ENCODE results near the gene ADAMTS2.

The ADAMTS2 gene

GRCh38 chr5:179343021-179343718 is 2.1 kb downstream of the ADAMTS2 start:
- no peak for DNase-seq

DNA sequence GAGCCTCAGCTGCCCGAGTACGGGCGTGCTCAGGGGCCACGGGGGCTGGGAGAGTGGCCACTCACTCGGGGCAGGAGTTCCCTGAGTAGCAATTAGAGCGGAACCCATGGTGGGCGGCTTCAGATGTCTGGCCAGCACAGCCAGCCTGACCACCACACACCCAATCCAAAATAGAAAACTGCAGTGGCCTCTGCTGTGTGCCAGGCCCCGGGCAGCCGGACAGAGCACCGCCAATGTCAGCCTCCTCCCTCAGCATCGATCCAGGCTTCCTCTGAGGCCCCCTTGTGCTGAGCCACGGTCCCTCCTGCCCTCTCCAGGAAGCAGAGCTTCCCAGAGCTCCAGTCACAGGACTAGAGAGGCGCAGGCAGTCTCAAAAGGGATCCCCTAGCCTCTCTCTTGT is 2.7 kb downstream of the ADAMTS2 start:
- DNase-seq: no peak

DNA sequence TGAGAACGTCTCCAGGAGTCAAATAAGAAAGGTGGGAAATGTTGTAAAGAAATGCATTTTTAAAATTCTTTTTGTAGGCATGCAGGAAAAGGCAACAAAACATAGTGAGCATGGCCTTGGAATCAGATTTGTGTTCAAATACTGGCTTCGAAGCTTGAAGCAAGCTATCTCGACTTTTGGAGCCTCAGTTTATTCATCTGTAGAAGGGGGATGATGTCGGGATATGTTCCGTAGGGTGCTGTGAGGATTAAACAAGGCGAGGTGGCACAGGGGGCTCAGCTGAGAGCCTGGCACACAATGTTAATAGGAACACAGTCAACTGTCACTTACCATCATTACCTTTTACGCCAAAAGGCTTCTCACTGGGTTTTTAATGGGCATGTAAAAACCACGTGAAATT is 4.8 kb downstream of the ADAMTS2 start:
- DNase-seq: no peak

DNA sequence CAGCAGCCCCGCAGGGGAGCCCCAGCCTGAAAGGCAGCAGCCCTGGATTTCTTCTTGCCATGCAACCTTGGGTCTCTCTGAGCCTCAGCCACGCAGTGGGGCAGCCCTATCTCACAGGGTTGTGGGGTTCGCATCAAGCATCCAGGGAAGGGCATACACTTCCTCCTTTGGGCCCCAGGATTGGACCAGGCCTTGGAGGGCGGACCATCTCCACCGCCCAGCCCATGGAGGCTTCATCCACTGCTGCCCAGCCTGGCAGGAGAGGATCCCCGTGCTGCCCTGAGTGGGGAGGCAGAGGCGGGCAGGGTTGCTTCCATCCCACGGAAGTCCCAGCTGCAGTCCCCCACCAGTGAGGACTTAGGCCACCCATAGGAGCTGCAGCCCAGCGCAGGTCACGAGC is 5.3 kb downstream of the ADAMTS2 start:
- DNase-seq: no peak

DNA sequence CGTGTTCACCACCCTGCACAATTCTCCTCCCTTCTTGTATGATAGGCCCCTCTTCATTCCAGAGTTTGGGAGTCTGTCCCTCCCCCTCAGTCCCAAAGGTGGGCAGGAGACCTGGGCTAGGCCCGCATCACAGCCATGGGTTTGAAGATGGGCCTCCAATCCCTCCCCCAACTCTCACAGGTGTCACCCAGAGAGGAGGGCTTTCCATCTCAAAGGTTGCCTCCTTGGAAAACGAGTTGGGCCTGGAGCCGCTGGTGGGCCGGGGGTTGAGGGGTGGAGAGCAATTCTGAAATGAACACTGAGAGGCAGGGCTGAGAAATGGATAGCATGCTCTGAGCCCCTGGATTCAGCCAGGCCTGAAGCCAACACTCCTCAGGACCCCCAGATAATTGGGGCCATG is 6.2 kb downstream of the ADAMTS2 start:
- no peak for DNase-seq

GRCh38 chr5:179337796-179338676 is 7.2 kb downstream of the ADAMTS2 start:
- no peak for DNase-seq

GRCh38 chr5:179336871-179337795 is 8.1 kb downstream of the ADAMTS2 start:
- DNase-seq: no peak

- DNase-seq: no peak
Observed at GRCh38 chr5:179336126-179336870, 9.0 kb downstream of the ADAMTS2 start.

DNA sequence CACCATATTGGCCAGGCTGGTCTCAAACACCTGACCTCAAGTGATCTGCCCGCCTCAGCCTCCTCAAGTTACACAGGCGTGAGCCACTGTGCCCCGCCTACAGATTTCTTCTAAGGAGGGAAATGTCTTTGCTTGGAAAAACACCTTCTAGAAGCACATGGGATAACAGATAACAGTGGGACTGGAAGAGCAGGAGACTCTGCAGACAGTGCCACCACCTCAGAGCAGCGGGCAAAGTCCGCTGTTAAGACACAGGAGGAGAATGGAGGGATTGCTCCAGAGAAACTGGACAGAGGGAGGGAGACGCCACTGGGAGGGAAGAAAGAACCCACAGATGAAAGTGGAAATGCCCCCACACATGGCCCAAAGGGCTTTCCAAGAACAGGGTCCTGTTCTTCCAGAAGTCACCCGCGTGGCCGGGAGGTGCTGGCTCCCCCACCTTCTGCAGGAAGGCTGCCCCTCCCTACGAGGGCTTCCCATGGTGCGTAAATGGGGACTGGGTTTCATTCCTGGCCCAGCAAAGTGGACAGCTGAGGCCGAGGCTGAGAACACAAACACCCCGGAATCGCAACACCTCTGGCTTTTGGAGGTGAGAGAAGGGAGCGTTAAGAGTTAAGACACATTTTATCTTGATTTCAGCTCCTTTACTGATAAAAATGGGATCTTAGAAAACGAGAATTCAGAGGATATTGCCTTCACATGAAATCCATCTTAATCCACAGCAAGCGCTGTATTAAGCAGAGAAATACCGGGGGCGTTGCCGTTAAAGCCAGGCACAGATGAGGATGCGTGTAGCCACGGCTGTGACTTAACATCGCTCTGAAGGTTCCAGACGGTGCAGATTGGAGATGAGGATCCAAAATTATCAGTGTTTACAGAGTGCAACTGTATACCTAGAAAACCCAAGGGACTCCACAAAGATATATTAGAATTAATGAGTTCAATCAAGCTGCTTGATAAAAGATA is 11.2 kb downstream of the ADAMTS2 start:
- no peak for DNase-seq

GRCh38 chr5:179332741-179333290 is 12.4 kb downstream of the ADAMTS2 start:
- no peak for DNase-seq

DNA sequence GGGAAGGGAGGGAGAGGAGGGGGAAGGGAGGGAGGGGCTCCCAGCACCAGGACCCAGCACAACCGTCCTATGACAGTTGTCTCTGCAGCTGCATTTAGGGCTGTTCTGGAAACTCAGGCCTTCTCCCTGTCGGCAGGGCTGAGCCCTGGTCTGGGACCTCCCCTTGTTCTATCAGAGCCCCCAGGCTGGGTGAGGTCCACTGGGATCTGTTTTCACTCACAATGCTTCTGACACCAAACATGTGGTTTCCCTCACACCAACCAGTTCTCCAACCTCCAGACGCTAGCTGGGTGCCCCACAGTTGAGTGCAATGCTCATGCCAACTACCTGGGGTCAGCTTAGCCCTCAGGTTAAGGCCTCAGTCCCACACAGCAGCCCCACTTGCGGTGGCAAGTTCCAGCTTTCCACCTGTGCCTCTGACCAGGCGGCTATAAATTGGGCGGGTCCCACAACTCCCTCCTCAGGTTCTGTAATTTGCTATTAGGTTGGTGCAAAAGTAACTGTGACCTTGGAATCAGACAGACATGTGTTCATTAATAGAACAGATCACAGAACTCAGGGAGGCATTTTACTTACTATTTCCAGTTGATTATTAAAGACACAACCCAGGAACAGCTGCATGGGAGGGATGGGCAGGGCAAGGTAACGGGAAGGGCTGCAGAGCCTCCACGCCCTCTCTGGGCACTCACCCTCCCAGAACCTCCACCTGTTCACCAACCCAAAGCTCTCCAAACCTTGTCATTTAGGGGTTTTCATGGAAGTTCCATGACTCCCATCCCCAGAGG is 13.5 kb downstream of the ADAMTS2 start:
- no peak for DNase-seq

GRCh38 chr5:179330186-179330900 is 14.9 kb downstream of the ADAMTS2 start:
- DNase-seq: no peak

GRCh38 chr5:179328291-179328690 is 17.0 kb downstream of the ADAMTS2 start:
- no peak for DNase-seq

- DNase-seq: no peak
Observed at GRCh38 chr5:179327021-179327735, 18.1 kb downstream of the ADAMTS2 start.

DNA sequence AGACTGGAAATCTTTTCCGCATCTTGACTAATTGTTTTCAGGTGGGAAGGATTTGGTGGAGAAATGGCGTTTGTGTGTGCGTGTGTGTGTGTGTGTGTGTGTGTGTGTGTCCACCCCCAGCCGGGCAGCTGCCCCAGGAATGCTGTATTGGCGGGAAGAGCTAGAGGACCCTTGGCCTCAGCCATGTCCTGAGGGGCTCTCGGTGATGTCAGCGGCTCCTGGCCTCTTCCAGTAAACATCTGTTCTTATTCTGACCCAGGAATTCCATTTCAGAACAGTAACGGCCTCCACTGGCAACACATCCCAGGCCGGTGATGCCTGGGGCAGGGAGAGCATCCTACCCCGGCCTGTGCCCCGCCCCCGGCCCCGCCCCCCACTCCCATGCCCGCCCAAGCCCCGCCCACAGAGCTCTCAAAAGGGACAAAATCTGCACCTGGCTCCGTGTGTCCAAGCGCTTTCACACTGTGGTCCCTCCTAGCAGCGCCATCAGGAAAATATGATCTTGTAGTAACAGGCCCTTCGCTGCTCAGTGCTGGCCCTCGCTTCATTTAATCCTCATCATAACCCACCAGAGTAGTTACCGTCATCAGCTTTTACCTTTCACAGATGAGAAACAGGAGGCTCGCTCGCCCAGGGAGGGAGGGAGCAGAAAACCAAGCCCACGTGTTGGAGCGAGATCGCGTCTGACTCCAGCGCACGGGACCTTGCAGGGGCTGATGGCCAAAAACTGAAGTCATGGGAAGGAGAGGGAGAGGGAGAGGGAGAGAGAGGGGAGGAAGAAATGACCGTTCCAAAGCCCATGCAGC is 18.9 kb downstream of the ADAMTS2 start:
- DNase-seq: no peak

- DNase-seq: no peak
Observed at GRCh38 chr5:179325296-179326031, 19.8 kb downstream of the ADAMTS2 start.

DNA sequence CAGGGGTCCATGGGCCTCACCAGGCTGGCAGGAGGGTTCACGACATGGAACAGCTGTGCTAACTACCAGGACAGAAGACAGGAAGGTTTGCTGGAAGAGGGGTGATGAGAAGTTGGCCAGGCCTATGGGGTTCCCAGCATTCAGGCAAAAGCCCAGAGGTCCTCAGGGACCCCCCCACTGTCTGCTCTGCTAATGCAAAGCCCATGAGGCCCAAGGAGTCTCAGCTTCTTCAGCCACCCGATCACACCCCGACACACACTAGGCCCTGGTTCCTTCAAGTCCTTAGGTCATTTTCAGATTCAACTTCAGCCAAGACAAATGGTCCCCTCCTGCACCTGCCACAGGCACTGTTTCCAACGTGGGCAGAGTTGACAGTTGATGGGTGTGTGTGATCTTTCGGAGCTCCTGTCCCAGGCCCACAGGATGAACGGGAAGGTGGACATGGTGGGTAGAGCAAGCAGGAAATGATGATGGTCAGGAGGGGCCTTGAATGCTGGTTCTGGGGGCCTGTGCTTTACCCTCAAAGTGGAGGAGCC is 20.4 kb downstream of the ADAMTS2 start:
- DNase-seq: no peak
